ENCODE data around the gene RBMS2.

- TF ChIP-seq, protein P1, sequence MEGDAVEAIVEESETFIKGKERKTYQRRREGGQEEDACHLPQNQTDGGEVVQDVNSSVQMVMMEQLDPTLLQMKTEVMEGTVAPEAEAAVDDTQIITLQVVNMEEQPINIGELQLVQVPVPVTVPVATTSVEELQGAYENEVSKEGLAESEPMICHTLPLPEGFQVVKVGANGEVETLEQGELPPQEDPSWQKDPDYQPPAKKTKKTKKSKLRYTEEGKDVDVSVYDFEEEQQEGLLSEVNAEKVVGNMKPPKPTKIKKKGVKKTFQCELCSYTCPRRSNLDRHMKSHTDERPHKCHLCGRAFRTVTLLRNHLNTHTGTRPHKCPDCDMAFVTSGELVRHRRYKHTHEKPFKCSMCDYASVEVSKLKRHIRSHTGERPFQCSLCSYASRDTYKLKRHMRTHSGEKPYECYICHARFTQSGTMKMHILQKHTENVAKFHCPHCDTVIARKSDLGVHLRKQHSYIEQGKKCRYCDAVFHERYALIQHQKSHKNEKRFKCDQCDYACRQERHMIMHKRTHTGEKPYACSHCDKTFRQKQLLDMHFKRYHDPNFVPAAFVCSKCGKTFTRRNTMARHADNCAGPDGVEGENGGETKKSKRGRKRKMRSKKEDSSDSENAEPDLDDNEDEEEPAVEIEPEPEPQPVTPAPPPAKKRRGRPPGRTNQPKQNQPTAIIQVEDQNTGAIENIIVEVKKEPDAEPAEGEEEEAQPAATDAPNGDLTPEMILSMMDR (IDR thresholded peaks at IDR 0.05), result no peak
- TF ChIP-seq EZH2 (IDR thresholded peaks at IDR 0.05; ENCODE audit: borderline replicate concordance, insufficient read depth, low read depth, low read length, poor library complexity, severe bottlenecking), result no peak
Measured at GRCh38 chr12:56546680-56547079, 25.1 kb downstream of the RBMS2 start.
